Measurements from ENCODE around the gene HDGF.

DNA sequence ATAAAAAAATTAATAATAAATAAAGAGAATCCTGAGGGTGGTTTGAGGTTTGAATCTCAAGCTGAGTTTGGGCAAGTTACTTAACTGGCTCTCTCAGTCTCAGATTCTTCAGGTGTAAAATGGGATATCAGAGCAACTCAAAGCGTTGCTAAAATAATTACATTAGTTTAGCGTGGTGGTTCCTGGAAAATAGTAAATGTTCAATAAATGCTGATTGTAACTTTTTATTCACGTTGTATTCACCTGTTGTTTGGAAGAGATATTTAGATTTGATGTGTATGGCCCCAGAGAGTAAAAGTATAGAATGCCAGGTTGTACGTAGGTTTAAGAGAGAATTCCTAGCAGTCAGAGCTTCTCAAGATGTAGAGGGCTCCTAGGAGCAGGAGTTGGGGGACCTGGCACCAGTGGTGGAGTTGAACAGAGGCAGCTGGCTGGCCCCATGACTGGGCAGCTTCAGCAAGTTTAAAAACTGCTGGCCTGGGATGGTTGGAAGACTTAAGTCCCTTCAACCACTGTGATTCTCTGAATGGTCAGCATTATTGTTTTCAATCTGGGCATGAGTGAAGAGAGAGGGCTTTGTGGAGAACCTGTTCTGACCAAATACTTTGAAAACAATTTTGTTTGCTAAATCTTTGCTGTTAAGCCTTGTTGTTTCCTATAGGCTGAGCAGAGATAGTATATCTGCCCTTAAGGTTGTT, 38.3 kb upstream of the HDGF start:
- TF ChIP-seq, protein P1, sequence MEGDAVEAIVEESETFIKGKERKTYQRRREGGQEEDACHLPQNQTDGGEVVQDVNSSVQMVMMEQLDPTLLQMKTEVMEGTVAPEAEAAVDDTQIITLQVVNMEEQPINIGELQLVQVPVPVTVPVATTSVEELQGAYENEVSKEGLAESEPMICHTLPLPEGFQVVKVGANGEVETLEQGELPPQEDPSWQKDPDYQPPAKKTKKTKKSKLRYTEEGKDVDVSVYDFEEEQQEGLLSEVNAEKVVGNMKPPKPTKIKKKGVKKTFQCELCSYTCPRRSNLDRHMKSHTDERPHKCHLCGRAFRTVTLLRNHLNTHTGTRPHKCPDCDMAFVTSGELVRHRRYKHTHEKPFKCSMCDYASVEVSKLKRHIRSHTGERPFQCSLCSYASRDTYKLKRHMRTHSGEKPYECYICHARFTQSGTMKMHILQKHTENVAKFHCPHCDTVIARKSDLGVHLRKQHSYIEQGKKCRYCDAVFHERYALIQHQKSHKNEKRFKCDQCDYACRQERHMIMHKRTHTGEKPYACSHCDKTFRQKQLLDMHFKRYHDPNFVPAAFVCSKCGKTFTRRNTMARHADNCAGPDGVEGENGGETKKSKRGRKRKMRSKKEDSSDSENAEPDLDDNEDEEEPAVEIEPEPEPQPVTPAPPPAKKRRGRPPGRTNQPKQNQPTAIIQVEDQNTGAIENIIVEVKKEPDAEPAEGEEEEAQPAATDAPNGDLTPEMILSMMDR (IDR thresholded peaks at IDR 0.05): no peak
- TF ChIP-seq POLR2A (IDR thresholded peaks at IDR 0.05): no peak
